MCF 10A (cell line): Measurements from ENCODE around the gene TEPSIN. TPM values are rescaled to one million over a fixed set of nuclear protein-coding genes. Genes with fewer than 3 reads are reported as not detected.

ENCODE experiments used
- BruUV-seq: library from RNA; stranded (reverse); fragments of 400-500 nt; replicated peaks from 2 replicates; lab custom pipeline; 2021; lab: Mats Ljungman, UMichigan
- CTCF ChIA-PET: fragments of 300-600 bp; sonication (Branson Sonifier 250); formaldehyde crosslinking; extraction: SDS; loops from one replicate; lab custom pipeline; 2021; ENCODE audit warnings: antibody characterized with exemption, inconsistent platforms; lab: Yijun Ruan, JAX
- POLR2A ChIA-PET: fragments of 300-600, 350-650 bp; sonication (Branson Sonifier 250); formaldehyde crosslinking; extraction: SDS; loops from one replicate; lab custom pipeline; 2020; ENCODE audit warnings: antibody characterized with exemption, inconsistent platforms; lab: Yijun Ruan, JAX
- DNase-seq: peaks from one replicate; pipeline ENCODE4 v3.0.0-alpha.2; 2018; ENCODE audit not compliant: unreplicated experiment
- H3K27ac Mint-ChIP-seq: one replicate; pipeline ENCODE4 v1.8.0; 2022; ENCODE audit warnings: mild to moderate bottlenecking, low read depth, mixed read lengths; ENCODE audit not compliant: unreplicated experiment
- H3K27me3 Mint-ChIP-seq: one replicate; pipeline ENCODE4 v1.8.0; 2022; ENCODE audit warnings: mixed read lengths; ENCODE audit not compliant: insufficient read depth, unreplicated experiment
- H3K36me3 Mint-ChIP-seq: one replicate; pipeline ENCODE4 v1.8.0; 2022; ENCODE audit warnings: mild to moderate bottlenecking, moderate library complexity, mixed read lengths; ENCODE audit not compliant: insufficient read depth, unreplicated experiment
- H3K4me1 Mint-ChIP-seq: one replicate; pipeline ENCODE4 v1.8.0; 2022; ENCODE audit warnings: mixed read lengths; ENCODE audit not compliant: insufficient read depth, unreplicated experiment
- H3K4me3 Mint-ChIP-seq: one replicate; pipeline ENCODE4 v1.8.0; 2022; ENCODE audit warnings: mild to moderate bottlenecking, moderate library complexity, mixed read lengths; ENCODE audit not compliant: unreplicated experiment
- H3K9me3 Mint-ChIP-seq: one replicate; pipeline ENCODE4 v1.8.0; 2022; ENCODE audit warnings: mixed read lengths; ENCODE audit not compliant: unreplicated experiment
- intact Hi-C: fragments of 100-400 bp; cut with micrococcal nuclease; formaldehyde crosslinking; loops from 2 replicates; pipeline ENCODE4 v1.14.1; 2022
- total RNA-seq: library from RNA; stranded (reverse); gene quantifications from 2 replicates; pipeline ENCODE4 v1.2.3, GENCODE V29; 2022
- TF ChIP-seq, protein P1 (sequence below): fragments of 200-600 bp; IDR thresholded peaks from one replicate; pipeline ENCODE4 v1.8.0; 2022; ENCODE audit warnings: antibody characterized with exemption, mild to moderate bottlenecking; ENCODE audit not compliant: unreplicated experiment

TEPSIN gene
- total RNA-seq, 1 experiment from 2014 or later, result 27.4 TPM

DNA sequence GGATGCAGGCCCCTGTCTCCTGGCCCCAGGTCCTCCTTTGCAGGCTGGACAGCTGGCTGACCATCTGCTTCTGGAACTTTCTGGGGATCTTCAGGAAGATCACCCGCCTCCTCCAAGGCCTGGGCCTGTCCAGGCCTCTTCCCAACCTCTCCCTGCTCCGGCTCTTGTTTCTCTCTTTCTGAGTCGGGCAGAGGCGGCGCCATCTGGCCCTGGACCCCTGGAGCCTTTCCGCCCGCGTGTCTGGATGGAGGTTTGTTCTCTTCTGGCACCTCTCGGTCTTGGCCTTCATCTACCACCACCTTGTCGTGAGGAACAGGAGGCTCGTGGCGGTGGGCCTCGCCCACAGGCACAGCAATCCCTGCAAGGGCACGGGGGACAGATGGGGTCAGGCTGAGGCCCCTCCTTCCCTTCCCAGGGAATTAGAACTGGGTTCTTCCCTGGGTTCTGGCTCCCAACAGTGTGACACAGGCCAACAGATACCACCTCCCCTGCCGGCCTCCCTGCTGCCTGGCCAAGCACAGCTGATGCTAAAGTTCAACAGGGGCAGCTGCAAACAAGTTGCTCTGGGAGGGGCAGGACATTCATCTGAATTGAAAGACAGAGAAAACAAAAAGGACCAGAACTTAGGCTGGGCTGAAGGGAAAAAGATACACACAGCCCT lies 13.6 kb upstream of the TEPSIN start:
- H3K27ac Mint-ChIP-seq, result no peak overlapping the region
- no peak for DNase-seq
- POLR2A ChIA-PET, result interaction anchor here (0.7 to 1.2 kb wide), 5 partner anchors 13 to 260 kb away, joined by 3 to 4 read pairs (median 3); partner anchors contain the start of genes ACTG1, NDUFAF8 and TEPSIN
- peaks cover 24% of the 10 kb centered on the region for H3K36me3 Mint-ChIP-seq
- BruUV-seq, result TSS peak; percentile 54
- no peak overlapping the region for H3K4me3 Mint-ChIP-seq
- TF ChIP-seq, protein P1, sequence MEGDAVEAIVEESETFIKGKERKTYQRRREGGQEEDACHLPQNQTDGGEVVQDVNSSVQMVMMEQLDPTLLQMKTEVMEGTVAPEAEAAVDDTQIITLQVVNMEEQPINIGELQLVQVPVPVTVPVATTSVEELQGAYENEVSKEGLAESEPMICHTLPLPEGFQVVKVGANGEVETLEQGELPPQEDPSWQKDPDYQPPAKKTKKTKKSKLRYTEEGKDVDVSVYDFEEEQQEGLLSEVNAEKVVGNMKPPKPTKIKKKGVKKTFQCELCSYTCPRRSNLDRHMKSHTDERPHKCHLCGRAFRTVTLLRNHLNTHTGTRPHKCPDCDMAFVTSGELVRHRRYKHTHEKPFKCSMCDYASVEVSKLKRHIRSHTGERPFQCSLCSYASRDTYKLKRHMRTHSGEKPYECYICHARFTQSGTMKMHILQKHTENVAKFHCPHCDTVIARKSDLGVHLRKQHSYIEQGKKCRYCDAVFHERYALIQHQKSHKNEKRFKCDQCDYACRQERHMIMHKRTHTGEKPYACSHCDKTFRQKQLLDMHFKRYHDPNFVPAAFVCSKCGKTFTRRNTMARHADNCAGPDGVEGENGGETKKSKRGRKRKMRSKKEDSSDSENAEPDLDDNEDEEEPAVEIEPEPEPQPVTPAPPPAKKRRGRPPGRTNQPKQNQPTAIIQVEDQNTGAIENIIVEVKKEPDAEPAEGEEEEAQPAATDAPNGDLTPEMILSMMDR, result no peak
- no peaks in the 10 kb centered on the region for H3K4me1 Mint-ChIP-seq
- H3K9me3 Mint-ChIP-seq, result no peaks in the 10 kb centered on the region
- CTCF ChIA-PET, result interaction anchor here (0.6 to 3.0 kb wide), 14 partner anchors 10 to 400 kb away, joined by 3 to 29 read pairs (median 4); partner anchors contain the start of genes NDUFAF8 and TEPSIN
- H3K27me3 Mint-ChIP-seq, result no peaks in the 10 kb centered on the region
- intact Hi-C loops, result loop anchor here (2.0 kb wide), 1 partner anchor 142 kb away; the partner anchor contains the start of gene BAHCC1

DNA sequence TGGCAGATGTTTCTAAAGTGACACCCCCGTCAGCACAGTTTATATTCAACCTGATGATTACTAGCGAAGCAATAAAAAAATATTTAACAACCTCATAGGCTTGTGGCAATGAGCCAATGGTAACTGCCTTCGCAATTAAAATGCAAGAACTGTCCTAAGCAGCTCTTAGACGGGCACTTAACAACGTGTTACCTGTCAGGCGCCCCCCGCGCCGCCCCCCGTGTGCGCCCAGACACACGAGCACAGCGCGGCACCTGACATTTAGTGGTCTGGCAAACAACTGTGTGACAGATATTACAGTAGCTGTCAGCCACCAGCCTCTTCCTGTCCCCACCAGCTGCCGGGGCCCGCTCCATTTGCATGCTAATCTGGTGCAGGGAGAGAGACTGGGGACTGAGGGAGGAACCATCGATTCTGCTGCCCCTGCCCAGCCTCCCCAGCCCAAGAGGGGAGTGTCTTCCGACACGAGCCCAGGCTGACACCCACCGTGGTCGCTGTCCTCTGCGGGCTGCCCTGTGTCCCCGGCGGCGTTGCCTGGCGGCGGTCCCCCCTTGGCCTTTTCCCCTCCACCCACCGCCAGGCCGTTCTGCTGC lies 12.9 kb upstream of the TEPSIN start:
- POLR2A ChIA-PET, result interaction anchor here (0.8 to 1.2 kb wide), 3 partner anchors 9 to 258 kb away, joined by 3 to 4 read pairs (median 3); partner anchors contain the start of gene BAHCC1
- CTCF ChIA-PET, result interaction anchor here (1.7 kb wide), 1 partner anchor 233 kb away, joined by 6 read pairs; no protein-coding TSS in a partner anchor

DNA sequence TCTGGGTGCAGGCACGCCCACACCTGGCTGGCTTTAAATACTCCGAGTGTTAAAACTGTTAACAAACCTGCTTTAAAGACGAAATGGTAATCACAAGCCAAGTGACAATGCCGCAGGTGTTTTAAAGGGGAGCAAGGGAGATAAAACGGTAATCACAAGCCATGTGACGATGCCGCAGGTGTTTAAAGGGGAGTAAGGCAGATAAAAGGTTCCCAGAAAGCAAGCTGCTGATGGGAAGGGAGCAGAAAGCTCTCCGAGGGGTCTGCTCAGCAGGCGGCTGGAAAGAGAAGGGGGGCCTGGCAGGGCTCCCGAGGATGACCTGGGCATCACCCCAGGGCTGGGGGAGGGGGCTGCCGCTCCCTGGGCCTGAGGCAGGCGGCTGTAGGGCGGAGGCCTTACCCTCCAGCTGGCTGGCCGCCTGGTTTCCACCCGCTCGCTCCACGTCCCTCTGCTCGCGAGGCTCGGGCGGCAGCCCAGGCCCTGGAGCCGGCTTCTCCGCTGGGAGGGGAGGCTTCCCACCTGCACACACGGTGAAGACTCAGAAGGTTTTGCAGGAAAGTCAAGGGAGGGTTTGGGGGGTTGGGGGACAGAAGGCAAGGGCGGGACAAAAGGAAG lies 12.3 kb upstream of the TEPSIN start:
- Mint-ChIP-seq H3K27me3 (no peaks in the 10 kb centered on the region), H3K36me3 (peaks cover 31% of the 10 kb centered on the region), H3K4me3 (no peak overlapping the region), H3K4me1 (no peaks in the 10 kb centered on the region), H3K27ac (no peak overlapping the region), H3K9me3 (no peaks in the 10 kb centered on the region)
- BruUV-seq, result no TSS peak
- intact Hi-C loops, result no loop called here
- no peak for DNase-seq
- POLR2A ChIA-PET, result interaction anchor here (0.8 to 1.2 kb wide), 3 partner anchors 9 to 259 kb away, joined by 3 to 4 read pairs (median 3); partner anchors contain the start of gene BAHCC1
- TF ChIP-seq, protein P1, result no peak
- CTCF ChIA-PET, result interaction anchor here (0.6 to 1.7 kb wide), 2 partner anchors 232 to 233 kb away, joined by 3 to 6 read pairs; no protein-coding TSS in a partner anchor

More for the DNA sequence above, 12.9 kb upstream of the TEPSIN start:
- BruUV-seq, result no TSS peak
- Mint-ChIP-seq H3K4me3 (no peak overlapping the region), H3K27ac (no peak overlapping the region), H3K4me1 (no peaks in the 10 kb centered on the region), H3K27me3 (no peaks in the 10 kb centered on the region), H3K9me3 (no peaks in the 10 kb centered on the region), H3K36me3 (peaks cover 31% of the 10 kb centered on the region)
- intact Hi-C loops, result loop anchor here (2.0 kb wide), 1 partner anchor 143 kb away; the partner anchor contains the start of gene BAHCC1
- DNase-seq, result no peak
- TF ChIP-seq, protein P1, result no peak
